AG09319 (cell line): ENCODE data around the gene CFAP99.

ENCODE experiments used
- DNase-seq: peaks from one replicate; pipeline ENCODE4 v3.0.0-alpha.2; 2010; ENCODE audit warnings: low read depth; ENCODE audit errors: extremely low read depth
- CTCF ChIP-seq: IDR thresholded peaks from 2 replicates; pipeline ENCODE4 v1.5.1; 2011; ENCODE audit warnings: low read depth, mild to moderate bottlenecking, inconsistent platforms, low read length, moderate library complexity

Gene CFAP99

DNA sequence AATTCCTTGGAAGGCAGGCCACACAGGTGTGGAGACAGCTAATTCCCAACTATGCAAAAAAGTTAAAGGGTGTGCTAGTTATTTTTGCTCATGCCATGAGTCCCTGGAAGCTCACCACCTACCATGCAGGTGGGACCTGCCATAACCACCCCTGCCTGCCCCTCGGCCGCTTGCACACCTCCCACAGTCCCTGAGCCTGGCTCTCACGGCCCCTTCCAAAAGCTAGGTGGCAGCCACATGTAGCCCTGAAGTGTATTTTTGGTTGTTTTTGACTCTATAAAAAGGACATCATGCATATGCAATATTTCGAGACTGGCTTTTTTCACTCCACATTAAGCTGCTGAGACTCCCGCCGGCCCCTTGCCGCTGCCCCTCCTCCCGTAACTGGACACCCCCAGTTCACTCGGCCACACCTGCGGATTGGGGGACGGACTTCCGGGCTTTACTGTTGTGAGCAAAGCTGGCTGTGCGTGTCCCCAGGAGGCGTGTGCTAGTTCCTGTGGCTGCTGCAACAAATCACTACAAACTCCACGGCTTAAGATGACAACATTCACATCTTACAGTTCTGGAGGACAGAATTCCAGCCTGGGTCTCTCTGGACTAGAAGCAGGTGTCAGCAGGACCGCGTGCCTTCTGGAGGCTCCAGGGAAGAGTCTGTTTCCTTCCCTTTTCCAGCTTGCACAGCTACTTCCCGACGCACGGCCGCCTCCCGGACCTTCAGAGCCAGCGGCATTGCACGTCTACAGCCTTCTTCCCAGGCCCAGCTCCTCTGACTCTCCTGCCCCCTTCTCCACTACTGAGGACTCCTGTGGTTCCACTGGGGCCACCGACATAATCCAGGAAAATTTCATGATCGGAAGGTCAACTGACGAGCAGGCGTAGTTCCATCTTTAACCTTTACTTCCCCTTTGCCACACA is 25.1 kb upstream of the CFAP99 start:
- no peak for DNase-seq

DNA sequence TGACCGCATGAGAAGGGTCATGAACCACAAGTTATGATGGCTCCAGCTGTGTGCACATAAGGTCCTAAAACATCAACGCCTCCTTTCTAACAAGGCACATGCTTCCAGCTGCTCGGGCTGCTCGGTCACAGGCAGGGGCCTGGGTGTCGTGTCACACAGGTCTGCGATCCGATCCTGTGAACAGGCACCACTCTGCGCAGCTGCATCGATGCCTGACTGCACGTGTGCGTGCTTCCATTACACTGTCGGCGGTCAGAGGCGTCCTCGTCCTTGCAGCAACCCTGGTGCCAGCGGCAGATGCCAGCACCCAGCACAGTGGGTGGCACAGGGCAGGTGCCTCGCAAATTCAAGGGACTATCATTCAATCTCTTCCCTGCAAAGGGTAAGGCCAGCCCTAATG is 24.2 kb upstream of the CFAP99 start:
- DNase-seq, result no peak
- TF ChIP-seq CTCF, result no peak

More for the DNA sequence above, 25.1 kb upstream of the CFAP99 start:
- no peak for TF ChIP-seq CTCF

DNA sequence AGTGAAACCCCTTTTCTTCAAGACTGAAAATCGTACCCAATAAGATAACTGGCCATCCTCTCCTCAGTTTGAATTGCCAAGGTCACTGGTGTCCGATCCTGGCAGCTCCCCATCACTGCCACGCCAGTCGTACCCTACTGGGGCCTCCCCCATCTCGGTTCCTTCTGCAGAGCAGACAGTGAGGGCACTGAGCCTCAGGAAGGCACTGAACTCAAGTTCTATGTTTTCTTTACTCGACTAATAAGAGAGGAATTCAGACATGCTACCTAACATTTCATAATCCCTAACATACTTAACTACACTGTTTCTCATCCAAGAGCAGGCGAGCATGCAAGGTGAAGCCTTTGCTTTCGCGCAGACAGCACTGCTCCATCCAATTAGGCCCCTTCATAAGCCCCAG is 23.7 kb upstream of the CFAP99 start:
- no peak for DNase-seq
- no peak for TF ChIP-seq CTCF

GRCh38 chr4:2395584-2395983 is 23.2 kb upstream of the CFAP99 start:
- no peak for DNase-seq
- no peak for TF ChIP-seq CTCF

GRCh38 chr4:2396781-2397368 is 21.9 kb upstream of the CFAP99 start:
- DNase-seq, result no peak
- no peak for TF ChIP-seq CTCF

GRCh38 chr4:2397596-2398379 is 21.0 kb upstream of the CFAP99 start:
- no peak for DNase-seq
- no peak for TF ChIP-seq CTCF
